GM23338 (cell line): ENCODE results near the gene FLOT2.

Experiments used
- CREB1 ChIP-seq: fragments of 250-450 bp; sonication (Bioruptor Pico); IDR thresholded peaks from 2 replicates; pipeline ENCODE4 v1.5.0; 2020; ENCODE audit warnings: low read depth, mild to moderate bottlenecking, moderate library complexity
- EZH2 ChIP-seq: fragments of 200-600 bp; sonication (generic); IDR thresholded peaks from one replicate; pipeline ENCODE4 v1.8.0; 2017; ENCODE audit warnings: antibody characterized with exemption, mild to moderate bottlenecking, low read depth; ENCODE audit not compliant: unreplicated experiment
- EZH2phosphoT487 ChIP-seq: fragments of 200-600 bp; sonication (generic); IDR thresholded peaks from one replicate; pipeline ENCODE4 v1.8.1; 2018; ENCODE audit warnings: antibody characterized with exemption; ENCODE audit not compliant: unreplicated experiment
- JUNB ChIP-seq: IDR thresholded peaks from one replicate; pipeline ENCODE4 v1.6.1; 2016; ENCODE audit warnings: antibody characterized with exemption; ENCODE audit not compliant: unreplicated experiment
- NANOG ChIP-seq: IDR thresholded peaks from 2 replicates; pipeline ENCODE4 v1.6.1; 2016; ENCODE audit warnings: antibody characterized with exemption, borderline replicate concordance
- POLR2AphosphoS5 ChIP-seq: IDR thresholded peaks from 2 replicates; pipeline ENCODE4 v1.6.1; 2016; ENCODE audit warnings: antibody characterized with exemption, low read depth
- REST ChIP-seq: IDR thresholded peaks from one replicate; pipeline ENCODE4 v1.6.1; 2018; ENCODE audit warnings: antibody characterized with exemption; ENCODE audit not compliant: unreplicated experiment
- TF ChIP-seq, protein P1 (sequence below), 2 experiments: fragments of 200-600 bp in 1 of 2; sonication (generic) in 1 of 2; conservative IDR thresholded peaks; 2 replicates each; pipeline versions ENCODE4 v1.5.1 to v1.6.1; 2016 to 2017; ENCODE audit warnings: antibody characterized with exemption in 2 of 2, low read depth in 2 of 2, mild to moderate bottlenecking in 2 of 2, moderate library complexity in 1 of 2
- TF ChIP-seq, protein P2 (sequence below): fragments of 250-450 bp; sonication (Bioruptor Pico); IDR thresholded peaks from 2 replicates; pipeline ENCODE4 v1.5.0; 2020; ENCODE audit warnings: mild to moderate bottlenecking, moderate library complexity

GRCh38 chr17:28917465-28917864, 19.9 kb upstream of the FLOT2 start:
- no peak for TF ChIP-seq EZH2
- TF ChIP-seq, protein P1, sequence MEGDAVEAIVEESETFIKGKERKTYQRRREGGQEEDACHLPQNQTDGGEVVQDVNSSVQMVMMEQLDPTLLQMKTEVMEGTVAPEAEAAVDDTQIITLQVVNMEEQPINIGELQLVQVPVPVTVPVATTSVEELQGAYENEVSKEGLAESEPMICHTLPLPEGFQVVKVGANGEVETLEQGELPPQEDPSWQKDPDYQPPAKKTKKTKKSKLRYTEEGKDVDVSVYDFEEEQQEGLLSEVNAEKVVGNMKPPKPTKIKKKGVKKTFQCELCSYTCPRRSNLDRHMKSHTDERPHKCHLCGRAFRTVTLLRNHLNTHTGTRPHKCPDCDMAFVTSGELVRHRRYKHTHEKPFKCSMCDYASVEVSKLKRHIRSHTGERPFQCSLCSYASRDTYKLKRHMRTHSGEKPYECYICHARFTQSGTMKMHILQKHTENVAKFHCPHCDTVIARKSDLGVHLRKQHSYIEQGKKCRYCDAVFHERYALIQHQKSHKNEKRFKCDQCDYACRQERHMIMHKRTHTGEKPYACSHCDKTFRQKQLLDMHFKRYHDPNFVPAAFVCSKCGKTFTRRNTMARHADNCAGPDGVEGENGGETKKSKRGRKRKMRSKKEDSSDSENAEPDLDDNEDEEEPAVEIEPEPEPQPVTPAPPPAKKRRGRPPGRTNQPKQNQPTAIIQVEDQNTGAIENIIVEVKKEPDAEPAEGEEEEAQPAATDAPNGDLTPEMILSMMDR (conservative IDR thresholded peaks at IDR 0.05; ENCODE audit: low read depth in 2 of 2), result no peak
- no peak for TF ChIP-seq POLR2AphosphoS5
- no peak for TF ChIP-seq REST
- no peak for TF ChIP-seq EZH2phosphoT487
- TF ChIP-seq JUNB, result no peak
- TF ChIP-seq, protein P2, sequence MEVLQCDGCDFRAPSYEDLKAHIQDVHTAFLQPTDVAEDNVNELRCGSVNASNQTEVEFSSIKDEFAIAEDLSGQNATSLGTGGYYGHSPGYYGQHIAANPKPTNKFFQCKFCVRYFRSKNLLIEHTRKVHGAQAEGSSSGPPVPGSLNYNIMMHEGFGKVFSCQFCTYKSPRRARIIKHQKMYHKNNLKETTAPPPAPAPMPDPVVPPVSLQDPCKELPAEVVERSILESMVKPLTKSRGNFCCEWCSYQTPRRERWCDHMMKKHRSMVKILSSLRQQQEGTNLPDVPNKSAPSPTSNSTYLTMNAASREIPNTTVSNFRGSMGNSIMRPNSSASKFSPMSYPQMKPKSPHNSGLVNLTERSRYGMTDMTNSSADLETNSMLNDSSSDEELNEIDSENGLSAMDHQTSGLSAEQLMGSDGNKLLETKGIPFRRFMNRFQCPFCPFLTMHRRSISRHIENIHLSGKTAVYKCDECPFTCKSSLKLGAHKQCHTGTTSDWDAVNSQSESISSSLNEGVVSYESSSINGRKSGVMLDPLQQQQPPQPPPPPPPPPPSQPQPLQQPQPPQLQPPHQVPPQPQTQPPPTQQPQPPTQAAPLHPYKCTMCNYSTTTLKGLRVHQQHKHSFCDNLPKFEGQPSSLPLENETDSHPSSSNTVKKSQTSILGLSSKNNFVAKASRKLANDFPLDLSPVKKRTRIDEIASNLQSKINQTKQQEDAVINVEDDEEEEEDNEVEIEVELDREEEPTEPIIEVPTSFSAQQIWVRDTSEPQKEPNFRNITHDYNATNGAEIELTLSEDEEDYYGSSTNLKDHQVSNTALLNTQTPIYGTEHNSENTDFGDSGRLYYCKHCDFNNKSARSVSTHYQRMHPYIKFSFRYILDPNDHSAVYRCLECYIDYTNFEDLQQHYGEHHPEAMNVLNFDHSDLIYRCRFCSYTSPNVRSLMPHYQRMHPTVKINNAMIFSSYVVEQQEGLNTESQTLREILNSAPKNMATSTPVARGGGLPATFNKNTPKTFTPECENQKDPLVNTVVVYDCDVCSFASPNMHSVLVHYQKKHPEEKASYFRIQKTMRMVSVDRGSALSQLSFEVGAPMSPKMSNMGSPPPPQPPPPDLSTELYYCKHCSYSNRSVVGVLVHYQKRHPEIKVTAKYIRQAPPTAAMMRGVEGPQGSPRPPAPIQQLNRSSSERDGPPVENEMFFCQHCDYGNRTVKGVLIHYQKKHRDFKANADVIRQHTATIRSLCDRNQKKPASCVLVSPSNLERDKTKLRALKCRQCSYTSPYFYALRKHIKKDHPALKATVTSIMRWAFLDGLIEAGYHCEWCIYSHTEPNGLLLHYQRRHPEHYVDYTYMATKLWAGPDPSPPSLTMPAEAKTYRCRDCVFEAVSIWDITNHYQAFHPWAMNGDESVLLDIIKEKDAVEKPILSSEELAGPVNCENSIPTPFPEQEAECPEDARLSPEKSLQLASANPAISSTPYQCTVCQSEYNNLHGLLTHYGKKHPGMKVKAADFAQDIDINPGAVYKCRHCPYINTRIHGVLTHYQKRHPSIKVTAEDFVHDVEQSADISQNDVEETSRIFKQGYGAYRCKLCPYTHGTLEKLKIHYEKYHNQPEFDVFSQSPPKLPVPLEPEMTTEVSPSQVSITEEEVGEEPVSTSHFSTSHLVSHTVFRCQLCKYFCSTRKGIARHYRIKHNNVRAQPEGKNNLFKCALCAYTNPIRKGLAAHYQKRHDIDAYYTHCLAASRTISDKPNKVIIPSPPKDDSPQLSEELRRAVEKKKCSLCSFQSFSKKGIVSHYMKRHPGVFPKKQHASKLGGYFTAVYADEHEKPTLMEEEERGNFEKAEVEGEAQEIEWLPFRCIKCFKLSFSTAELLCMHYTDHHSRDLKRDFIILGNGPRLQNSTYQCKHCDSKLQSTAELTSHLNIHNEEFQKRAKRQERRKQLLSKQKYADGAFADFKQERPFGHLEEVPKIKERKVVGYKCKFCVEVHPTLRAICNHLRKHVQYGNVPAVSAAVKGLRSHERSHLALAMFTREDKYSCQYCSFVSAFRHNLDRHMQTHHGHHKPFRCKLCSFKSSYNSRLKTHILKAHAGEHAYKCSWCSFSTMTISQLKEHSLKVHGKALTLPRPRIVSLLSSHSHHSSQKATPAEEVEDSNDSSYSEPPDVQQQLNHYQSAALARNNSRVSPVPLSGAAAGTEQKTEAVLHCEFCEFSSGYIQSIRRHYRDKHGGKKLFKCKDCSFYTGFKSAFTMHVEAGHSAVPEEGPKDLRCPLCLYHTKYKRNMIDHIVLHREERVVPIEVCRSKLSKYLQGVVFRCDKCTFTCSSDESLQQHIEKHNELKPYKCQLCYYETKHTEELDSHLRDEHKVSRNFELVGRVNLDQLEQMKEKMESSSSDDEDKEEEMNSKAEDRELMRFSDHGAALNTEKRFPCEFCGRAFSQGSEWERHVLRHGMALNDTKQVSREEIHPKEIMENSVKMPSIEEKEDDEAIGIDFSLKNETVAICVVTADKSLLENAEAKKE (CRISPR knock-in tag), result no peak
- TF ChIP-seq CREB1 (CRISPR knock-in tag), result no peak
- no peak for TF ChIP-seq NANOG
